ENCODE measurements around the gene CALCOCO1. TPM values are rescaled to one million over a fixed set of nuclear protein-coding genes. Genes with fewer than 3 reads are reported as not detected.

Gene CALCOCO1
- total and polyA plus RNA-seq, 2 of the 13 experiments (the other 11 are each of a cell fraction or from before 2014, with no cell fraction given): 7.7 to 47.7 TPM

- TF ChIP-seq TRAFD1 (CRISPR knock-in tag; IDR thresholded peaks at IDR 0.05; ENCODE audit: borderline replicate concordance): peak; percentile 82; the same call in 1 of the 2 replicates
- peak; percentile 83 for TF ChIP-seq ZNF292 (CRISPR knock-in tag; IDR thresholded peaks at IDR 0.05; ENCODE audit: borderline replicate concordance, low read depth)
- TF ChIP-seq BCL6 (CRISPR knock-in tag; IDR thresholded peaks at IDR 0.05): peak; percentile 46; the same call in 1 of the 2 replicates
- peak; percentile 98 for TF ChIP-seq STAG1 (CRISPR knock-in tag; IDR thresholded peaks at IDR 0.05)
- TF ChIP-seq JUN (CRISPR knock-in tag; IDR thresholded peaks at IDR 0.05): peak; percentile 55; the same call in 1 of the 2 replicates
- TF ChIP-seq CEBPB (IDR thresholded peaks at IDR 0.05; ENCODE audit: borderline replicate concordance, low read depth, low read length): peak; percentile 100
- TF ChIP-seq ZBED4 (CRISPR knock-in tag; IDR thresholded peaks at IDR 0.05; ENCODE audit: borderline replicate concordance): peak; percentile 76
- peak; percentile 74 for TF ChIP-seq DBP (CRISPR knock-in tag; IDR thresholded peaks at IDR 0.05; ENCODE audit: not compliant biosample characterization)
- TF ChIP-seq ZNF34 (CRISPR knock-in tag; IDR thresholded peaks at IDR 0.05; ENCODE audit: borderline replicate concordance): peak; percentile 86; the same call in 1 of the 2 replicates
- no peak for TF ChIP-seq MAZ (IDR thresholded peaks at IDR 0.05; ENCODE audit: borderline replicate concordance, low read depth, low read length)
- TF ChIP-seq MAZ (CRISPR knock-in tag; IDR thresholded peaks at IDR 0.05; ENCODE audit: low read depth): peak; percentile 78
- peak; percentile 42; the same call in 1 of the 2 replicates for TF ChIP-seq JUNB (CRISPR knock-in tag; IDR thresholded peaks at IDR 0.05; ENCODE audit: borderline replicate concordance)
- 0 out of 2 replicates have a peak, but pooled peaks have one; percentile 52 for TF ChIP-seq ZC3H13 (CRISPR knock-in tag; IDR thresholded peaks at IDR 0.05)
- TF ChIP-seq ARNT (IDR thresholded peaks at IDR 0.05): no peak
- peak; percentile 97; the same call in 1 of the 2 replicates for TF ChIP-seq BCL3 (CRISPR knock-in tag; IDR thresholded peaks at IDR 0.05)
- TF ChIP-seq ZBTB33 (CRISPR knock-in tag; IDR thresholded peaks at IDR 0.05): peak; percentile 86
- peak; percentile 88; the same call in 1 of the 2 replicates for TF ChIP-seq NFE2L1 (CRISPR knock-in tag; IDR thresholded peaks at IDR 0.05; ENCODE audit: borderline replicate concordance)
These were observed 51.3 kb downstream of the CALCOCO1 start, which contains the start of gene ATP5MC2 (continued) for GRCh38 chr12:53675701-53676607.

Measured in HepG2 (cell line).